HepG2 (cell line): ENCODE data around the gene TMEM117. TPM values are rescaled to one million over a fixed set of nuclear protein-coding genes. Genes with fewer than 3 reads are reported as not detected.

Source experiments
- ATAC-seq: fragments of 200-7000 bp; cut with Tn5 transposase; 3 replicates; pipeline ENCODE4 v1.9.1; 2020; ENCODE audit warnings: mild to moderate bottlenecking, moderate library complexity
- BruUV-seq: library from RNA; stranded (reverse); fragments of 400-500 nt; replicated peaks from 2 replicates; lab custom pipeline; 2021; lab: Mats Ljungman, UMichigan
- CTCF ChIA-PET: fragments of 300-600 bp; formaldehyde crosslinking; extraction: SDS; loops from one replicate; lab custom pipeline; 2021; ENCODE audit warnings: low total read pairs, inconsistent platforms, low intra/inter-chr PET ratio; lab: Yijun Ruan, JAX
- POLR2A ChIA-PET: fragments of 350-600 bp; sonication (Branson Sonifier 250); formaldehyde crosslinking; loops from one replicate; lab custom pipeline; 2020; ENCODE audit warnings: antibody characterized with exemption, inconsistent platforms; lab: Yijun Ruan, JAX
- DNase-seq: peaks from one replicate; pipeline ENCODE4 v3.0.0-alpha.2; 2015; ENCODE audit warnings: low spot score
- FAIRE-seq: peaks from 3 replicates; lab custom pipeline; 2011; peaks lifted over from hg19 to GRCh38; lab: Jason Lieb, UNC
- H2AFZ ChIP-seq: one replicate; pipeline ENCODE4 v1.6.1; 2011; ENCODE audit warnings: low read length, inconsistent platforms
- H3K27ac ChIP-seq: fragments of 300-600 bp; 3 replicates; pipeline ENCODE4 v1.8.0; 2011; ENCODE audit warnings: mixed run types, mild to moderate bottlenecking, mixed read lengths, low read length, inconsistent platforms; ENCODE audit not compliant: insufficient read depth; ENCODE audit errors: extremely low read length
- H3K27me3 ChIP-seq, 2 experiments: fragments of 200-600 bp in 1 of 2; 2 replicates in 1 of 2; 3 replicates in 1 of 2; pipeline versions ENCODE4 v1.6.0 to v1.8.0; 2011; ENCODE audit warnings: low read length in 2 of 2, mild to moderate bottlenecking in 2 of 2, moderate library complexity in 2 of 2, inconsistent platforms in 1 of 2; ENCODE audit not compliant: insufficient read depth in 2 of 2, control insufficient read depth in 1 of 2
- H3K36me3 ChIP-seq, 2 experiments: fragments of 200-600 bp in 1 of 2; replicated peaks in 1 of 2; 2 replicates in 1 of 2; 3 replicates in 1 of 2; pipeline versions ENCODE4 v1.5.1 to v1.8.0; 2011; ENCODE audit warnings: low read length in 2 of 2, inconsistent platforms in 1 of 2; ENCODE audit not compliant: insufficient read depth in 2 of 2, control insufficient read depth in 1 of 2
- H3K4me1 ChIP-seq: 2 replicates; pipeline ENCODE4 v1.5.1; 2012; ENCODE audit warnings: low read length, inconsistent platforms; ENCODE audit not compliant: insufficient read depth
- H3K4me2 ChIP-seq: 2 replicates; pipeline ENCODE4 v1.6.0; 2011; ENCODE audit warnings: low read depth, low read length, inconsistent platforms
- H3K4me3 ChIP-seq, 3 experiments: fragments of 200-600 bp in 1 of 3; sonication (generic), shearing (Covaris generic) in 1 of 3; replicated peaks in 1 of 3; 2 replicates each; pipeline ENCODE4 v1.5.1; 2011 to 2016; ENCODE audit warnings: low read length in 3 of 3, inconsistent platforms in 2 of 3, low read depth in 2 of 3, mild to moderate bottlenecking in 2 of 3, control low read depth in 1 of 3, mixed read lengths in 1 of 3; ENCODE audit not compliant: insufficient read depth in 1 of 3
- H3K79me2 ChIP-seq: one replicate; pipeline ENCODE4 v1.6.1; 2011; ENCODE audit warnings: low read length, inconsistent platforms; ENCODE audit not compliant: insufficient read depth
- H3K9ac ChIP-seq: 2 replicates; pipeline ENCODE4 v1.6.0; 2011; ENCODE audit warnings: mild to moderate bottlenecking, low read depth, low read length, inconsistent platforms; ENCODE audit not compliant: insufficient read depth
- H3K9me3 ChIP-seq: 2 replicates; pipeline ENCODE4 v1.5.1; 2012; ENCODE audit warnings: mild to moderate bottlenecking, low read length
- H4K20me1 ChIP-seq: 2 replicates; pipeline ENCODE4 v1.6.0; 2011; ENCODE audit warnings: inconsistent platforms, mild to moderate bottlenecking, low read length, moderate library complexity; ENCODE audit not compliant: insufficient read depth
- CREB1 ChIP-seq, 2 experiments: fragments of 450-650 bp in 1 of 2; IDR thresholded peaks; 2 replicates each; pipeline ENCODE4 v1.6.1; 2016 to 2017; ENCODE audit warnings: control low read depth in 1 of 2, mild to moderate bottlenecking in 1 of 2, missing compliant biosample characterization in 1 of 2, missing genetic modification characterization in 1 of 2
- KDM4B ChIP-seq: sonication (generic); formaldehyde crosslinking; IDR thresholded peaks from 2 replicates; pipeline ENCODE4 v1.4.0; 2020; ENCODE audit warnings: missing genetic modification reagents
- MTF2 ChIP-seq: sonication (generic); formaldehyde crosslinking; IDR thresholded peaks from 2 replicates; pipeline ENCODE4 v1.5.0; 2020; ENCODE audit warnings: missing genetic modification reagents, borderline replicate concordance
- NFATC3 ChIP-seq: sonication (generic); formaldehyde crosslinking; IDR thresholded peaks from 2 replicates; pipeline ENCODE4 v1.5.1; 2020; ENCODE audit warnings: mild to moderate bottlenecking, missing genetic modification reagents
- PHF21A ChIP-seq: sonication (generic); formaldehyde crosslinking; IDR thresholded peaks from 2 replicates; pipeline ENCODE4 v1.5.0; 2020; ENCODE audit warnings: mild to moderate bottlenecking, missing genetic modification reagents
- RAD21 ChIP-seq: fragments of 450-650 bp; formaldehyde crosslinking; IDR thresholded peaks from 2 replicates; pipeline ENCODE4 v1.5.0; 2020; ENCODE audit warnings: mild to moderate bottlenecking
- RBM39 ChIP-seq: fragments of 200-400 bp; formaldehyde crosslinking; IDR thresholded peaks from one replicate; pipeline ENCODE4 v1.6.1; 2018; ENCODE audit warnings: antibody characterized with exemption, mild to moderate bottlenecking, low read depth, low read length; ENCODE audit not compliant: poor library complexity, severe bottlenecking
- SIN3B ChIP-seq: fragments of 150-350 bp; IDR thresholded peaks from 2 replicates; pipeline ENCODE4 v1.6.1; 2014; ENCODE audit warnings: low read length
- SMYD3 ChIP-seq: sonication (generic); formaldehyde crosslinking; IDR thresholded peaks from 2 replicates; pipeline ENCODE4 v1.8.1; 2023; ENCODE audit warnings: mild to moderate bottlenecking, missing genetic modification reagents
- ZFP41 ChIP-seq: sonication (generic); formaldehyde crosslinking; IDR thresholded peaks from 2 replicates; pipeline ENCODE4 v1.4.0; 2020; ENCODE audit warnings: mild to moderate bottlenecking, missing genetic modification reagents, borderline replicate concordance
- ZNF138 ChIP-seq: sonication (generic); formaldehyde crosslinking; IDR thresholded peaks from 2 replicates; pipeline ENCODE4 v1.5.0; 2020; ENCODE audit warnings: mild to moderate bottlenecking, low read depth, missing genetic modification reagents
- ZNF879 ChIP-seq: sonication (generic); formaldehyde crosslinking; IDR thresholded peaks from 2 replicates; pipeline ENCODE4 v1.8.1; 2023; ENCODE audit warnings: missing genetic modification reagents
- WGBS: methylation state at CpG from one replicate; pipeline ENCODE4 v1.1.6; 2017; ENCODE audit warnings: low lambda C conversion rate; 5-methylcytosine and 5-hydroxymethylcytosine counted together
- in situ Hi-C: cut with HindIII; loops from 2 replicates; pipeline ENCODE4 v1.10.0; 2017; ENCODE audit warnings: low pct_unique_long_range_greater_than_20kb; ENCODE audit not compliant: extremely low pct_ligation_motif_present
- intact Hi-C: fragments of 100-400 bp; cut with micrococcal nuclease; formaldehyde crosslinking; loops from one replicate; pipeline ENCODE4 v1.10.0; 2022; ENCODE audit not compliant: unreplicated experiment
- polyA plus RNA-seq, 8 experiments: library from polyadenylated mRNA; depleted of rRNA in 3 of 8; stranded (reverse) in 7 of 8; unstranded in 1 of 8; fragments of >200 nt; fragmentation: Illumina TruSeq in 4 of 8; extraction: Trizol in 4 of 8; gene quantifications; 2 replicates each; pipeline versions ENCODE4 v1.2.1 to v1.2.3, GENCODE V29; 2011 to 2016; ENCODE audit warnings: low read depth in 4 of 8, missing spikeins in 1 of 8, mixed read lengths in 1 of 8; ENCODE audit not compliant: insufficient read depth in 1 of 8
- total RNA-seq, 5 experiments: library from RNA; depleted of rRNA; stranded (reverse); fragments of >200 nt; fragmentation: Illumina TruSeq; extraction: Trizol; gene quantifications; 2 replicates each; pipeline ENCODE4 v1.2.3, GENCODE V29; 2016; ENCODE audit warnings: low read depth in 1 of 5
- TF ChIP-seq, protein P1 (sequence below): fragments of 450-650 bp; IDR thresholded peaks from 2 replicates; pipeline ENCODE4 v1.6.1; 2016
- TF ChIP-seq, protein P2 (sequence below): IDR thresholded peaks from 2 replicates; pipeline ENCODE4 v1.6.1; 2016; ENCODE audit warnings: low read depth
- TF ChIP-seq, protein P3 (sequence below): sonication (generic); formaldehyde crosslinking; conservative IDR thresholded peaks from 2 replicates; pipeline ENCODE4 v1.4.0; 2020; ENCODE audit warnings: missing genetic modification reagents

Gene TMEM117
- total and polyA plus RNA-seq, 2 of the 13 experiments (the other 11 are each of a cell fraction or from before 2014, with no cell fraction given), result 2.8 to 8.5 TPM

GRCh38 chr12:44433659-44434058 is 597.8 kb downstream of the TMEM117 start:
- H3K9ac ChIP-seq, result no peak overlapping the region
- H2AFZ ChIP-seq, result no peak overlapping the region
- FAIRE-seq, result no peak
- no peak for ATAC-seq
- no peaks in the 10 kb centered on the region for H3K36me3 ChIP-seq
- CTCF ChIA-PET, result no interaction called here
- no peak overlapping the region for H3K4me3 ChIP-seq
- no peaks in the 10 kb centered on the region for H3K9me3 ChIP-seq
- peaks cover 0 to 7% of the 10 kb centered on the region in 2 experiments; a peak in 1 of 5 replicates for H3K27me3 ChIP-seq
- H3K27ac ChIP-seq, result no peak overlapping the region
- WGBS, result 0% methylated on average over 1 of the region's 1 CpG
- H3K79me2 ChIP-seq, result no peaks in the 10 kb centered on the region
- no TSS peak for BruUV-seq
- TF ChIP-seq, protein P1, sequence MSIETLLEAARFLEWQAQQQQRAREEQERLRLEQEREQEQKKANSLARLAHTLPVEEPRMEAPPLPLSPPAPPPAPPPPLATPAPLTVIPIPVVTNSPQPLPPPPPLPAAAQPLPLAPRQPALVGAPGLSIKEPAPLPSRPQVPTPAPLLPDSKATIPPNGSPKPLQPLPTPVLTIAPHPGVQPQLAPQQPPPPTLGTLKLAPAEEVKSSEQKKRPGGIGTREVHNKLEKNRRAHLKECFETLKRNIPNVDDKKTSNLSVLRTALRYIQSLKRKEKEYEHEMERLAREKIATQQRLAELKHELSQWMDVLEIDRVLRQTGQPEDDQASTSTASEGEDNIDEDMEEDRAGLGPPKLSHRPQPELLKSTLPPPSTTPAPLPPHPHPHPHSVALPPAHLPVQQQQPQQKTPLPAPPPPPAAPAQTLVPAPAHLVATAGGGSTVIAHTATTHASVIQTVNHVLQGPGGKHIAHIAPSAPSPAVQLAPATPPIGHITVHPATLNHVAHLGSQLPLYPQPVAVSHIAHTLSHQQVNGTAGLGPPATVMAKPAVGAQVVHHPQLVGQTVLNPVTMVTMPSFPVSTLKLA, result peak; percentile 94
- TF ChIP-seq MTF2 (CRISPR knock-in tag), result no peak
- DNase-seq, result no peak
- in situ Hi-C loops (no loop called here), intact Hi-C loops (no loop called here)
- H3K4me2 ChIP-seq, result no peak overlapping the region
- POLR2A ChIA-PET, result no interaction called here
- H3K4me1 ChIP-seq, result no peaks in the 10 kb centered on the region
- no peaks in the 10 kb centered on the region for H4K20me1 ChIP-seq

DNA sequence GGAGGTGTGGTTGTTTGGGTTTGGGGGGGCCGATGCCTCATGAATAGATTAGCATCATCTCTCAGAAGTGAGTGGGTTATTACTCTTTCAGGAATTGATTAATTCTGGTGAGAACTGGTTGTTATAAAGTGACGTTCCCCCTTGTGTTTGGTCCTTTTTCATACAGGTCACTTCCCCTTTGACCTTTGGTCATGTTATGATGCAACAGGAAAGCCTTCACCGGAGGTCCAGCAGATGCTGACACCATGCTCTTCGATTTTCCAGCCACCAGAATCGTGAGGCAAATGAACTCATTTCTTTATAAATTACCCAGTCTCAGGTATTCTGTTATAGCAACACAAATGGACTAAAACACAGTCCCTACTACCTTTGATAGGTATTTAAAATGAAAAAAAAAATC is 600.9 kb downstream of the TMEM117 start:
- H3K4me3 ChIP-seq, result no peak overlapping the region
- FAIRE-seq (no peak), ATAC-seq (no peak), DNase-seq (peak; percentile 3)
- H3K27ac ChIP-seq, result no peak overlapping the region
- no peaks in the 10 kb centered on the region for H4K20me1 ChIP-seq
- H3K27me3 ChIP-seq, result 0 out of 5 replicates have a peak, but pooled peaks cover 0 to 4% of the 10 kb centered on the region in 2 experiments
- ChIA-PET POLR2A (no interaction called here), CTCF (no interaction called here)
- BruUV-seq, result no TSS peak
- H3K4me2 ChIP-seq, result no peak overlapping the region
- intact Hi-C loops (loop anchor here (1.0 kb wide), 1 partner anchor 9 kb away; no protein-coding TSS in a partner anchor), in situ Hi-C loops (no loop called here)
- H3K79me2 ChIP-seq, result no peaks in the 10 kb centered on the region
- 2% methylated on average over 5 of the region's 5 CpGs for WGBS
- no peaks in the 10 kb centered on the region for H3K4me1 ChIP-seq
- H2AFZ ChIP-seq, result no peak overlapping the region
- no peak overlapping the region for H3K9ac ChIP-seq
- no peaks in the 10 kb centered on the region for H3K9me3 ChIP-seq
- H3K36me3 ChIP-seq, result no peaks in the 10 kb centered on the region
- TF ChIP-seq RAD21 (no peak), KDM4B (CRISPR knock-in tag) (no peak), NFATC3 (CRISPR knock-in tag) (no peak), ZFP41 (CRISPR knock-in tag) (no peak), SIN3B (no peak), ZNF138 (CRISPR knock-in tag) (no peak), RBM39 (no peak), SMYD3 (CRISPR knock-in tag) (no peak), PHF21A (CRISPR knock-in tag) (no peak), CREB1 (IDR thresholded peaks at IDR 0.05) (no peak; the same call in 1 of the 2 replicates), CREB1 (CRISPR knock-in tag; IDR thresholded peaks at IDR 0.05) (peak; percentile 60; the same call in 1 of the 2 replicates), ZNF879 (CRISPR knock-in tag) (no peak)
- TF ChIP-seq, protein P2, sequence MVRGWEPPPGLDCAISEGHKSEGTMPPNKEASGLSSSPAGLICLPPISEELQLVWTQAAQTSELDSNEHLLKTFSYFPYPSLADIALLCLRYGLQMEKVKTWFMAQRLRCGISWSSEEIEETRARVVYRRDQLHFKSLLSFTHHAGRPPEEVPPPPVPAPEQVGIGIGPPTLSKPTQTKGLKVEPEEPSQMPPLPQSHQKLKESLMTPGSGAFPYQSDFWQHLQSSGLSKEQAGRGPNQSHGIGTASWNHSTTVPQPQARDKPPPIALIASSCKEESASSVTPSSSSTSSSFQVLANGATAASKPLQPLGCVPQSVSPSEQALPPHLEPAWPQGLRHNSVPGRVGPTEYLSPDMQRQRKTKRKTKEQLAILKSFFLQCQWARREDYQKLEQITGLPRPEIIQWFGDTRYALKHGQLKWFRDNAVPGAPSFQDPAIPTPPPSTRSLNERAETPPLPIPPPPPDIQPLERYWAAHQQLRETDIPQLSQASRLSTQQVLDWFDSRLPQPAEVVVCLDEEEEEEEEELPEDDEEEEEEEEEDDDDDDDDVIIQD, result no peak
- TF ChIP-seq, protein P3, sequence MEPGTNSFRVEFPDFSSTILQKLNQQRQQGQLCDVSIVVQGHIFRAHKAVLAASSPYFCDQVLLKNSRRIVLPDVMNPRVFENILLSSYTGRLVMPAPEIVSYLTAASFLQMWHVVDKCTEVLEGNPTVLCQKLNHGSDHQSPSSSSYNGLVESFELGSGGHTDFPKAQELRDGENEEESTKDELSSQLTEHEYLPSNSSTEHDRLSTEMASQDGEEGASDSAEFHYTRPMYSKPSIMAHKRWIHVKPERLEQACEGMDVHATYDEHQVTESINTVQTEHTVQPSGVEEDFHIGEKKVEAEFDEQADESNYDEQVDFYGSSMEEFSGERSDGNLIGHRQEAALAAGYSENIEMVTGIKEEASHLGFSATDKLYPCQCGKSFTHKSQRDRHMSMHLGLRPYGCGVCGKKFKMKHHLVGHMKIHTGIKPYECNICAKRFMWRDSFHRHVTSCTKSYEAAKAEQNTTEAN (CRISPR knock-in tag), result no peak
